ENCODE results near the gene MYO1H.

The MYO1H gene

DNA sequence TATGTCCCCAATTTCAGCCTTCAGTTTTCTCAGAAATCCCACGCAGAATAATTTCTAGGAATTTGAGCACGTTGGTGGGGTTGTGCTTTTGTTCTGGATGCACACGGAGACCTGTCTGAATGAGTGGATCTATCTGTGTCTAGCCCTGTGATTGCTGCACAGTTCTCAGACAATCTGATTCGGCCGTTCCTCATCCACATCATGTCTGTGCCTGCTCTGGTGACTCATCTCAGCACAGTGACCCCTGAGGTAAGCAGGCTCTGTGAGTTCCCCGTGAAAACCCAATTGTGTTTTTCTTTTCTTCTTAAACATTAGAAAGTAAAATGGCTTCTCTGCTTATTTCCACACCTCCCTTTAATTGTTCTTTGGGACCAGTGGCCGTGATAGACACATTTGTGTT, 150.0 kb downstream of the MYO1H start:
- no peak overlapping the region for H2AFZ ChIP-seq (ENCODE audit: low read length)
- peaks cover 12% of the 10 kb centered on the region for H3K36me3 ChIP-seq (ENCODE audit: insufficient read depth, low read length)
- H3K27ac ChIP-seq (ENCODE audit: low read depth, low read length, poor library complexity, severe bottlenecking) = no peak overlapping the region

More for the DNA sequence above, 150.0 kb downstream of the MYO1H start:
- H3K9ac ChIP-seq (ENCODE audit: low read length) = no peak overlapping the region
- H3K27me3 ChIP-seq (ENCODE audit: insufficient read depth, low read length) = no peaks in the 10 kb centered on the region
- no peaks in the 10 kb centered on the region for H3K9me3 ChIP-seq (ENCODE audit: low read length)
- TF ChIP-seq, protein P1, sequence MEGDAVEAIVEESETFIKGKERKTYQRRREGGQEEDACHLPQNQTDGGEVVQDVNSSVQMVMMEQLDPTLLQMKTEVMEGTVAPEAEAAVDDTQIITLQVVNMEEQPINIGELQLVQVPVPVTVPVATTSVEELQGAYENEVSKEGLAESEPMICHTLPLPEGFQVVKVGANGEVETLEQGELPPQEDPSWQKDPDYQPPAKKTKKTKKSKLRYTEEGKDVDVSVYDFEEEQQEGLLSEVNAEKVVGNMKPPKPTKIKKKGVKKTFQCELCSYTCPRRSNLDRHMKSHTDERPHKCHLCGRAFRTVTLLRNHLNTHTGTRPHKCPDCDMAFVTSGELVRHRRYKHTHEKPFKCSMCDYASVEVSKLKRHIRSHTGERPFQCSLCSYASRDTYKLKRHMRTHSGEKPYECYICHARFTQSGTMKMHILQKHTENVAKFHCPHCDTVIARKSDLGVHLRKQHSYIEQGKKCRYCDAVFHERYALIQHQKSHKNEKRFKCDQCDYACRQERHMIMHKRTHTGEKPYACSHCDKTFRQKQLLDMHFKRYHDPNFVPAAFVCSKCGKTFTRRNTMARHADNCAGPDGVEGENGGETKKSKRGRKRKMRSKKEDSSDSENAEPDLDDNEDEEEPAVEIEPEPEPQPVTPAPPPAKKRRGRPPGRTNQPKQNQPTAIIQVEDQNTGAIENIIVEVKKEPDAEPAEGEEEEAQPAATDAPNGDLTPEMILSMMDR (IDR thresholded peaks at IDR 0.05; ENCODE audit: low read length) = no peak
- TF ChIP-seq EZH2 (IDR thresholded peaks at IDR 0.05; ENCODE audit: borderline replicate concordance, low read length) = no peak
- no peaks in the 10 kb centered on the region for H3K4me1 ChIP-seq (ENCODE audit: insufficient read depth, low read length, severe bottlenecking)
- no peaks in the 10 kb centered on the region for H3F3A ChIP-seq (ENCODE audit: insufficient read depth, low read length)
- no peak overlapping the region for H3K4me3 ChIP-seq (ENCODE audit: low read depth, low read length, poor library complexity, severe bottlenecking)
- no peak overlapping the region for H3K4me2 ChIP-seq (ENCODE audit: low read length)
- H4K20me1 ChIP-seq (ENCODE audit: insufficient read depth, low read length) = no peaks in the 10 kb centered on the region
- H3K79me2 ChIP-seq (ENCODE audit: insufficient read depth, low read length) = no peaks in the 10 kb centered on the region
- H3K9me2 ChIP-seq (ENCODE audit: low read depth, low read length) = no peaks in the 10 kb centered on the region
